Trophoblast cell (in vitro differentiated cells and primary cell): ENCODE data around the gene MMP24OS.
"Not testable (repeated sequence)": the region's sequence is repeated elsewhere in the genome, so short reads cannot be mapped to it uniquely, and the experiment has no call there.

ENCODE experiments used
- DNase-seq, 2 donors: peaks; one replicate each; pipeline ENCODE4 v3.0.0-alpha.2; 2016
- H2AFZ ChIP-seq: 2 replicates; pipeline ENCODE4 v1.6.1; 2013; ENCODE audit warnings: low read length, moderate library complexity, mild to moderate bottlenecking; ENCODE audit not compliant: insufficient read depth, poor library complexity
- H2AK5ac ChIP-seq: 2 replicates; pipeline ENCODE4 v1.6.1; 2013; ENCODE audit warnings: mild to moderate bottlenecking, low read length
- H2BK120ac ChIP-seq: 2 replicates; pipeline ENCODE4 v1.6.1; 2013; ENCODE audit warnings: low read length, mild to moderate bottlenecking, moderate library complexity; ENCODE audit not compliant: insufficient read depth, poor library complexity
- H2BK12ac ChIP-seq: 2 replicates; pipeline ENCODE4 v1.6.1; 2013; ENCODE audit warnings: mild to moderate bottlenecking, low read length, moderate library complexity
- H2BK5ac ChIP-seq: 2 replicates; pipeline ENCODE4 v1.6.1; 2013; ENCODE audit warnings: low read length, low read depth, moderate library complexity, mild to moderate bottlenecking; ENCODE audit not compliant: poor library complexity
- H3K14ac ChIP-seq: 2 replicates; pipeline ENCODE4 v1.6.1; 2013; ENCODE audit warnings: mild to moderate bottlenecking, low read length
- H3K18ac ChIP-seq: 2 replicates; pipeline ENCODE4 v1.6.1; 2013; ENCODE audit warnings: mild to moderate bottlenecking, low read length
- H3K23ac ChIP-seq: 2 replicates; pipeline ENCODE4 v1.6.1; 2013; ENCODE audit warnings: low read length
- H3K27ac ChIP-seq: 2 replicates; pipeline ENCODE4 v1.5.1; 2013; ENCODE audit warnings: low read depth, mild to moderate bottlenecking, inconsistent platforms, low read length, moderate library complexity
- H3K27me3 ChIP-seq: 2 replicates; pipeline ENCODE4 v1.6.1; 2013; ENCODE audit warnings: inconsistent platforms, mild to moderate bottlenecking, low read length, moderate library complexity; ENCODE audit not compliant: insufficient read depth
- H3K36me3 ChIP-seq, 2 experiments: 1 replicate in 1 of 2; 2 replicates in 1 of 2; pipeline ENCODE4 v1.6.1; 2013; ENCODE audit warnings: low read length in 2 of 2, mild to moderate bottlenecking in 2 of 2, moderate library complexity in 1 of 2; ENCODE audit not compliant: insufficient read depth in 2 of 2, control insufficient read depth in 1 of 2
- H3K4ac ChIP-seq: 2 replicates; pipeline ENCODE4 v1.6.1; 2013; ENCODE audit warnings: low read depth, mild to moderate bottlenecking, low read length, moderate library complexity
- H3K4me1 ChIP-seq, 2 experiments: 1 replicate in 1 of 2; 2 replicates in 1 of 2; pipeline ENCODE4 v1.6.1; 2013; ENCODE audit warnings: low read length in 2 of 2, mild to moderate bottlenecking in 2 of 2, moderate library complexity in 1 of 2; ENCODE audit not compliant: insufficient read depth in 2 of 2, control insufficient read depth in 1 of 2
- H3K4me2 ChIP-seq: 2 replicates; pipeline ENCODE4 v1.6.1; 2013; ENCODE audit warnings: inconsistent platforms, mild to moderate bottlenecking, low read length, moderate library complexity
- H3K4me3 ChIP-seq: 2 replicates; pipeline ENCODE4 v1.5.1; 2013; ENCODE audit warnings: mild to moderate bottlenecking, low read depth, low read length, inconsistent platforms
- H3K79me1 ChIP-seq: one replicate; pipeline ENCODE4 v1.6.1; 2013; ENCODE audit warnings: low read length
- H3K79me2 ChIP-seq: 2 replicates; pipeline ENCODE4 v1.6.1; 2013; ENCODE audit warnings: low read length, mild to moderate bottlenecking; ENCODE audit not compliant: control insufficient read depth, insufficient read depth, poor library complexity
- H3K9ac ChIP-seq: 2 replicates; pipeline ENCODE4 v1.6.1; 2013; ENCODE audit warnings: mild to moderate bottlenecking, low read length
- H3K9me3 ChIP-seq: 2 replicates; pipeline ENCODE4 v1.6.1; 2013; ENCODE audit warnings: low read depth, mild to moderate bottlenecking, control low read depth, inconsistent platforms, low read length; ENCODE audit not compliant: insufficient read depth
- H4K12ac ChIP-seq: 2 replicates; pipeline ENCODE4 v1.6.1; 2013; ENCODE audit warnings: low read depth, mild to moderate bottlenecking, low read length, moderate library complexity
- H4K8ac ChIP-seq: 2 replicates; pipeline ENCODE4 v1.6.1; 2013; ENCODE audit warnings: low read depth, mild to moderate bottlenecking, low read length, moderate library complexity
- H4K91ac ChIP-seq: one replicate; pipeline ENCODE4 v1.6.1; 2013; ENCODE audit warnings: low read depth, mild to moderate bottlenecking, low read length, moderate library complexity
- WGBS: extraction: QIAGEN DNeasy Blood & Tissue Kit; methylation state at CpG from one replicate; pipeline ENCODE4 v1.1.7; 2013; ENCODE audit warnings: missing lambda C conversion rate; ENCODE audit not compliant: insufficient read length, insufficient coverage; ENCODE audit errors: extremely low coverage; 5-methylcytosine and 5-hydroxymethylcytosine counted together

MMP24OS gene

DNA sequence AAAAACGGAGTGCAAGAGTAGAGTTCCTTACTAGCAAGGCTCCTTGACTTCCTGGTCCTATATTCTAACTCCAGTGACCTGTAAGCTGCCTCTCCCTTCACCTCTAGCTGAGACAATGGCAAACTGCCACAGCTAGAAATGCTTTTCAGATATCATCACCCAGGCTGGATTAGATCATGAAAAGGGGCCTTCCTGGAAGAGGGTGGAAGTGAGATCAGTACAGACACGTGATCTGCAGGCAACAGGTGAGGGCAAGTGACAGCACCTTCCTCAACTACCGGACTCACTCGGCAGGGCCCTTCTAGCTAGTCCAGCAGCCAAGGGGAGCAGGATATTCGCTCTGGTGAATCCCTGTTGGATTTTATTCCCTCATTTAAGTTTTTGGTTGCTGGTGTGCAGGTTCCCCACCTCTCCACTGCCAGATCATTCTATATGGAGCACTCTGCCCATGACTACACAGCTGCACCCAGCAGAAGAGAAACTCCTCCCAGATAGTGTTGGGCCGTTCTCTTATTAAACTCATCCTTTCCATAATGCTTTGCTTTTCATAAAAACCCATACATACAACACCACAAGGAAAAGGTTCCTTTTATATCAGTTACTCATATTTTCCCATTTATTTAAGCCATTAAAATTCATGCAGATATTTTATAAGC, 40.7 kb upstream of the MMP24OS start:
- Histone ChIP-seq H3K23ac (no peak overlapping the region), H4K8ac (no peak overlapping the region), H3K36me3 (peaks cover 0 to 3% of the 10 kb centered on the region in 2 experiments), H4K91ac (no peak overlapping the region), H3K14ac (no peak overlapping the region), H2BK5ac (no peak overlapping the region), H4K12ac (no peak overlapping the region), H2AFZ (no peak overlapping the region), H3K27me3 (no peaks in the 10 kb centered on the region), H3K4me1 (peaks cover 3 to 8% of the 10 kb centered on the region in 2 experiments), H3K18ac (no peak overlapping the region), H3K9ac (no peak overlapping the region), H2AK5ac (no peak overlapping the region), H3K4me2 (no peak overlapping the region), H3K9me3 (no peaks in the 10 kb centered on the region), H3K79me2 (no peaks in the 10 kb centered on the region), H3K4ac (no peak overlapping the region), H3K4me3 (no peak overlapping the region), H2BK12ac (no peak overlapping the region), H3K79me1 (no peaks in the 10 kb centered on the region), H3K27ac (no peak overlapping the region), H2BK120ac (no peak overlapping the region)
- DNase-seq = peak in 1 of 2 donors; percentile 13
- WGBS = no CpG with 5 or more reads among the region's 6 CpGs

DNA sequence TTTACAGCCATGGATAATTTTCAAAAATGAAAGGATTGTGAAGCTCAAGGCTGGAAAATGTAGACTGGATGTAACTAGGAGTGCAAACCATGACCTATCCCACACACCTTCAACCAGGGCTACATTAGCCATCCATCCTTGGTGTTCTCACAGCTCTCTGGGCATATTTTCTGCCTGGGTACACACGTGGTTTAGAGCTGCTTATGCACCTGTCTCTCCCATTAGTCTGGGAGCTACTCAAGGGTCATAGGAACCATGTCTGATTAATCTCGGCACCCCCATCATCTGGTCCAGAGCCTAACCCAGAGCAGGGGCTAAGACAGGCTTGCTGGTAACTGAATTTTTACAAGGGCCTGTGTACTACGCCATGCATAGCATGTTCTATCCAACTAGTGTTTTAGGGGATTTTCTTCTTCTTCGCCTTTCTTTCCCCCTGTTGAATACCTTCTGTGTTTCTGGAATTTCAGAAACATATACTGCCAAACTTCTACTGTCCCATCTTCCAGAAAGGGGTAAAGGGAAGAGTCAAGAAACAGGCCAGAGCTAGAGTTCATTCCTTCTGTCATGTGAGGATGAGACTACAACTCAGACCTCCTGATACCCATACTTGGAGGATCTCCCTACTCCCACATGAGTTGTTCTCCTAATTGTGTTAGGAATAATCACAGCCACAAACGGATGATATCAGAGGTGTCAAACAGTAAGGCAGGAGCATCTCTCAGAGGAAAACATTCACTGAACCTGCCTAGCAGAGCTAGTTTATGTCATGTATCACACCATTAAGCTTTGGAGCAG, 39.7 kb upstream of the MMP24OS start:
- Histone ChIP-seq H3K27ac (no peak overlapping the region), H2BK120ac (no peak overlapping the region), H3K4ac (no peak overlapping the region), H3K4me2 (no peak overlapping the region), H4K12ac (no peak overlapping the region), H3K9ac (no peak overlapping the region), H2AFZ (no peak overlapping the region), H3K9me3 (no peaks in the 10 kb centered on the region), H2AK5ac (no peak overlapping the region), H3K36me3 (peaks cover 0 to 3% of the 10 kb centered on the region in 2 experiments), H4K8ac (no peak overlapping the region), H3K14ac (no peak overlapping the region), H3K79me1 (no peaks in the 10 kb centered on the region), H3K23ac (no peak overlapping the region), H3K4me1 (peaks cover 3 to 8% of the 10 kb centered on the region in 2 experiments), H3K79me2 (no peaks in the 10 kb centered on the region), H3K27me3 (no peaks in the 10 kb centered on the region), H2BK5ac (no peak overlapping the region), H3K18ac (no peak overlapping the region), H2BK12ac (no peak overlapping the region), H3K4me3 (no peak overlapping the region), H4K91ac (no peak overlapping the region)
- WGBS = no CpG with 5 or more reads among the region's 5 CpGs
- no peak for DNase-seq

DNA sequence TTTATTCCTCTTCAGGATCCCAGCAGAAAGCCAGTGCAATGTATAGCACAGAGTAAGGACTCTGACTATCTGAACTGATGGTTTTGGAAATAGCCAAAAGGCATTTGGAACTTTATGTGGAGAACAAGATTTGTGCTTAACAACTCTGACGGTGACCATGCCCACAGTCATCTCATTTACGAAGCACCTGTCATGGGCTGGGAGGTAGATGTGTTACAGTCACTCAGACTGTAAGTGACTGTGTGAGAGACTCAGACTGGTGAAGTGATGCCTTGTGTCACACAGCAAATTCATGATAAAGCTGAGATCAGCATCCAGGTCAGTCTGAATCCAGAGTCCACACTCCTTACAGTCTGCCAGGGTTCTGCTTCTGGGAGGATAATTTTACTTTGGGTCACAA, 38.2 kb upstream of the MMP24OS start:
- WGBS = no CpG with 5 or more reads among the region's 2 CpGs
- no peak overlapping the region for H3K18ac ChIP-seq
- H4K12ac ChIP-seq = no peak overlapping the region
- H2BK120ac ChIP-seq = no peak overlapping the region
- H3K9ac ChIP-seq = no peak overlapping the region
- no peak overlapping the region for H3K14ac ChIP-seq
- H3K79me2 ChIP-seq = no peaks in the 10 kb centered on the region
- H3K4me1 ChIP-seq = peaks cover 3 to 8% of the 10 kb centered on the region in 2 experiments
- no peak overlapping the region for H2BK12ac ChIP-seq
- no peak overlapping the region for H4K8ac ChIP-seq
- no peaks in the 10 kb centered on the region for H3K9me3 ChIP-seq
- no peak overlapping the region for H3K23ac ChIP-seq
- H3K4me3 ChIP-seq = no peak overlapping the region
- no peak overlapping the region for H2AFZ ChIP-seq
- no peaks in the 10 kb centered on the region for H3K79me1 ChIP-seq
- peaks cover 0 to 3% of the 10 kb centered on the region in 2 experiments for H3K36me3 ChIP-seq
- H2BK5ac ChIP-seq = no peak overlapping the region
- no peak for DNase-seq
- H3K4ac ChIP-seq = no peak overlapping the region
- H2AK5ac ChIP-seq = no peak overlapping the region
- H3K27me3 ChIP-seq = no peaks in the 10 kb centered on the region
- H3K27ac ChIP-seq = no peak overlapping the region
- H4K91ac ChIP-seq = no peak overlapping the region
- H3K4me2 ChIP-seq = no peak overlapping the region

DNA sequence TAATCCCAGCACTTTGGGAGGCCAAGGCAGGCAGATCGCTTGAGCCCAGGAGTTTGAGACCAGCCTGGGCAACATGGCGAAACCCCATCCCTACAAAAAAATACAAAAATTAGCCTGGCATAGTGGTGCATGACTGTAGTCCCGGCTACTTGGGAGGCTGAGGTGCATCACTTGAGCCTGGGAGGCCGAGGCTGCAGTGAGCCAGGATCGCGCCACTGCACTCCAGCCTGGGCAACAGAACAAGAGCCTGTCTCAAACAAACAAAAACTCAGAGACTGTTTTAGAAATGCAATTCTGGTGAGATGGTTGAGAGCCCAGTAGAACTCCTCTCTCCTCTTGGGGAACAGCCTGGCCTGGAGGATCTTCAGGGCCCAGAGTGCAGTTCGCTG, 37.7 kb upstream of the MMP24OS start:
- H2BK120ac ChIP-seq, H3K14ac ChIP-seq, H3K23ac ChIP-seq, H3K9me3 ChIP-seq, H3K36me3 ChIP-seq, H3K27ac ChIP-seq, H3K79me2 ChIP-seq, H2BK5ac ChIP-seq, H3K79me1 ChIP-seq, H2BK12ac ChIP-seq, H4K91ac ChIP-seq, H3K18ac ChIP-seq, H2AK5ac ChIP-seq, H3K27me3 ChIP-seq, H3K4me2 ChIP-seq, H3K4me1 ChIP-seq, H2AFZ ChIP-seq, H4K12ac ChIP-seq, DNase-seq, H4K8ac ChIP-seq, H3K9ac ChIP-seq, H3K4ac ChIP-seq, H3K4me3 ChIP-seq: not testable (repeated sequence)
- no CpG with 5 or more reads among the region's 7 CpGs for WGBS
